ENCODE results near the gene KLHL3.

The KLHL3 gene

GRCh38 chr5:137604348-137605095 lies 131.4 kb downstream of the KLHL3 start:
- H3K27ac ChIP-seq (ENCODE audit: low read depth, low read length) = no peak overlapping the region

GRCh38 chr5:137603891-137604290 lies 132.0 kb downstream of the KLHL3 start:
- Histone ChIP-seq H3K4me1 (ENCODE audit: control insufficient read depth, insufficient read depth, low read length) (no peaks in the 10 kb centered on the region), H3K9ac (ENCODE audit: low read length) (no peak overlapping the region), H3K4me3 (ENCODE audit: low read length) (no peak overlapping the region), H3K27me3 (ENCODE audit: control insufficient read depth, insufficient read depth, low read length) (no peaks in the 10 kb centered on the region), H3K27ac (ENCODE audit: low read depth, low read length) (no peak overlapping the region), H3K36me3 (ENCODE audit: control insufficient read depth, insufficient read depth, low read length) (no peaks in the 10 kb centered on the region)

More at GRCh38 chr5:137604348-137605095, 131.4 kb downstream of the KLHL3 start:
- no peaks in the 10 kb centered on the region for H3K36me3 ChIP-seq (ENCODE audit: control insufficient read depth, insufficient read depth, low read length)
- no peak overlapping the region for H3K9ac ChIP-seq (ENCODE audit: low read length)
- H3K4me3 ChIP-seq (ENCODE audit: low read length) = no peak overlapping the region
- H3K4me1 ChIP-seq (ENCODE audit: control insufficient read depth, insufficient read depth, low read length) = no peaks in the 10 kb centered on the region
- H3K27me3 ChIP-seq (ENCODE audit: control insufficient read depth, insufficient read depth, low read length) = no peaks in the 10 kb centered on the region

- Histone ChIP-seq H3K4me1 (ENCODE audit: control insufficient read depth, insufficient read depth, low read length) (no peaks in the 10 kb centered on the region), H3K9ac (ENCODE audit: low read length) (no peak overlapping the region), H3K27ac (ENCODE audit: low read depth, low read length) (no peak overlapping the region), H3K4me3 (ENCODE audit: low read length) (no peak overlapping the region), H3K27me3 (ENCODE audit: control insufficient read depth, insufficient read depth, low read length) (no peaks in the 10 kb centered on the region), H3K36me3 (ENCODE audit: control insufficient read depth, insufficient read depth, low read length) (no peaks in the 10 kb centered on the region)
These were observed 132.5 kb downstream of the KLHL3 start for GRCh38 chr5:137603356-137603755.

GRCh38 chr5:137602721-137603273 lies 133.1 kb downstream of the KLHL3 start:
- Histone ChIP-seq H3K9ac (ENCODE audit: low read length) (no peak overlapping the region), H3K4me1 (ENCODE audit: control insufficient read depth, insufficient read depth, low read length) (no peaks in the 10 kb centered on the region), H3K27ac (ENCODE audit: low read depth, low read length) (no peak overlapping the region), H3K36me3 (ENCODE audit: control insufficient read depth, insufficient read depth, low read length) (no peaks in the 10 kb centered on the region), H3K4me3 (ENCODE audit: low read length) (no peak overlapping the region), H3K27me3 (ENCODE audit: control insufficient read depth, insufficient read depth, low read length) (no peaks in the 10 kb centered on the region)

- Histone ChIP-seq H3K4me1 (ENCODE audit: control insufficient read depth, insufficient read depth, low read length) (no peaks in the 10 kb centered on the region), H3K27me3 (ENCODE audit: control insufficient read depth, insufficient read depth, low read length) (peaks cover 2% of the 10 kb centered on the region), H3K36me3 (ENCODE audit: control insufficient read depth, insufficient read depth, low read length) (no peaks in the 10 kb centered on the region), H3K4me3 (ENCODE audit: low read length) (no peak overlapping the region), H3K9ac (ENCODE audit: low read length) (no peak overlapping the region), H3K27ac (ENCODE audit: low read depth, low read length) (no peak overlapping the region)
These were observed 135.0 kb downstream of the KLHL3 start for GRCh38 chr5:137600721-137601360.

GRCh38 chr5:137599457-137599856 lies 136.4 kb downstream of the KLHL3 start:
- H3K9ac ChIP-seq (ENCODE audit: low read length) = no peak overlapping the region

GRCh38 chr5:137598399-137598798 lies 137.5 kb downstream of the KLHL3 start:
- H3K27ac ChIP-seq (ENCODE audit: low read depth, low read length) = no peak overlapping the region
- H3K27me3 ChIP-seq (ENCODE audit: control insufficient read depth, insufficient read depth, low read length) = peaks cover 2% of the 10 kb centered on the region

More at GRCh38 chr5:137599457-137599856, 136.4 kb downstream of the KLHL3 start:
- H3K27me3 ChIP-seq (ENCODE audit: control insufficient read depth, insufficient read depth, low read length) = peaks cover 2% of the 10 kb centered on the region
- H3K27ac ChIP-seq (ENCODE audit: low read depth, low read length) = no peak overlapping the region
- H3K4me3 ChIP-seq (ENCODE audit: low read length) = no peak overlapping the region
- H3K4me1 ChIP-seq (ENCODE audit: control insufficient read depth, insufficient read depth, low read length) = no peaks in the 10 kb centered on the region
- no peaks in the 10 kb centered on the region for H3K36me3 ChIP-seq (ENCODE audit: control insufficient read depth, insufficient read depth, low read length)

GRCh38 chr5:137596941-137597340 lies 138.9 kb downstream of the KLHL3 start:
- H3K27ac ChIP-seq (ENCODE audit: low read depth, low read length) = no peak overlapping the region
- H3K4me3 ChIP-seq (ENCODE audit: low read length) = no peak overlapping the region
- H3K36me3 ChIP-seq (ENCODE audit: control insufficient read depth, insufficient read depth, low read length) = no peaks in the 10 kb centered on the region
- peaks cover 2% of the 10 kb centered on the region for H3K27me3 ChIP-seq (ENCODE audit: control insufficient read depth, insufficient read depth, low read length)
- H3K4me1 ChIP-seq (ENCODE audit: control insufficient read depth, insufficient read depth, low read length) = no peaks in the 10 kb centered on the region
- H3K9ac ChIP-seq (ENCODE audit: low read length) = no peak overlapping the region

More at GRCh38 chr5:137598399-137598798, 137.5 kb downstream of the KLHL3 start:
- H3K36me3 ChIP-seq (ENCODE audit: control insufficient read depth, insufficient read depth, low read length) = no peaks in the 10 kb centered on the region
- H3K9ac ChIP-seq (ENCODE audit: low read length) = no peak overlapping the region
- no peaks in the 10 kb centered on the region for H3K4me1 ChIP-seq (ENCODE audit: control insufficient read depth, insufficient read depth, low read length)
- H3K4me3 ChIP-seq (ENCODE audit: low read length) = no peak overlapping the region

GRCh38 chr5:137595396-137596079 lies 140.4 kb downstream of the KLHL3 start:
- Histone ChIP-seq H3K9ac (ENCODE audit: low read length) (no peak overlapping the region), H3K4me3 (ENCODE audit: low read length) (no peak overlapping the region), H3K27ac (ENCODE audit: low read depth, low read length) (no peak overlapping the region)

GRCh38 chr5:137594717-137595116 lies 141.2 kb downstream of the KLHL3 start:
- Histone ChIP-seq H3K4me1 (ENCODE audit: control insufficient read depth, insufficient read depth, low read length) (no peaks in the 10 kb centered on the region), H3K36me3 (ENCODE audit: control insufficient read depth, insufficient read depth, low read length) (no peaks in the 10 kb centered on the region), H3K27me3 (ENCODE audit: control insufficient read depth, insufficient read depth, low read length) (peaks cover 2% of the 10 kb centered on the region), H3K9ac (ENCODE audit: low read length) (no peak overlapping the region), H3K4me3 (ENCODE audit: low read length) (no peak overlapping the region), H3K27ac (ENCODE audit: low read depth, low read length) (no peak overlapping the region)

More at GRCh38 chr5:137595396-137596079, 140.4 kb downstream of the KLHL3 start:
- Histone ChIP-seq H3K4me1 (ENCODE audit: control insufficient read depth, insufficient read depth, low read length) (no peaks in the 10 kb centered on the region), H3K36me3 (ENCODE audit: control insufficient read depth, insufficient read depth, low read length) (no peaks in the 10 kb centered on the region), H3K27me3 (ENCODE audit: control insufficient read depth, insufficient read depth, low read length) (peaks cover 2% of the 10 kb centered on the region)

GRCh38 chr5:137592317-137592716 lies 143.6 kb downstream of the KLHL3 start:
- Histone ChIP-seq H3K4me1 (ENCODE audit: control insufficient read depth, insufficient read depth, low read length) (no peaks in the 10 kb centered on the region), H3K4me3 (ENCODE audit: low read length) (no peak overlapping the region), H3K27ac (ENCODE audit: low read depth, low read length) (no peak overlapping the region), H3K27me3 (ENCODE audit: control insufficient read depth, insufficient read depth, low read length) (peaks cover 2% of the 10 kb centered on the region), H3K9ac (ENCODE audit: low read length) (no peak overlapping the region), H3K36me3 (ENCODE audit: control insufficient read depth, insufficient read depth, low read length) (no peaks in the 10 kb centered on the region)

- H3K36me3 ChIP-seq (ENCODE audit: control insufficient read depth, insufficient read depth, low read length) = no peaks in the 10 kb centered on the region
- H3K27ac ChIP-seq (ENCODE audit: low read depth, low read length) = no peak overlapping the region
- no peaks in the 10 kb centered on the region for H3K27me3 ChIP-seq (ENCODE audit: control insufficient read depth, insufficient read depth, low read length)
- H3K9ac ChIP-seq (ENCODE audit: low read length) = no peak overlapping the region
- H3K4me1 ChIP-seq (ENCODE audit: control insufficient read depth, insufficient read depth, low read length) = no peaks in the 10 kb centered on the region
- H3K4me3 ChIP-seq (ENCODE audit: low read length) = no peak overlapping the region
These were observed 146.7 kb downstream of the KLHL3 start for GRCh38 chr5:137589185-137589584.
